C4-2B (cell line): ENCODE data around the gene CSTPP1.

Experiments used
- ZFX ChIP-seq: fragments of 450-650 bp; IDR thresholded peaks from 2 replicates; pipeline ENCODE4 v1.6.1; 2017
- TF ChIP-seq, protein P1 (sequence below): fragments of 450-650 bp; conservative IDR thresholded peaks from 2 replicates; pipeline ENCODE4 v1.5.1; 2017; ENCODE audit warnings: mild to moderate bottlenecking

DNA sequence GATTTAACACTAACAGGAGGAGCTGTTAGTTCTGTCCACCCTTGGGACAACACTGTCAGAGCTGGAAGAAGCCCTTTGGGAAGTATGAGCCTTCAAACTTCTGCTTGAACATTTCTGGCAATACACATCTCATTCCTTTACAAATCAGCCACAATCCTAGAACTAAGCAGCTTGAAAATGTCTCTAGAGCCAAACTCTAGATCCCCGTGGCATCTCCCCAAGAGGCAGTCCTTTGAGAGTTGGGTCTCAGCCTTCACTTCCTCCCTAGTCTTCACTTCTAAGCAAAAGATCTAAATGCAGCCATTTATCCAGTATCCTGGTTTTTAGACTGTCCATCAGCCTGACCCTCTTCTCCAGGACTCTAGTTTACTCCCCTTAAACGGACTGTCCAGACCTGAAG lies 213.2 kb downstream of the CSTPP1 start:
- TF ChIP-seq, protein P1, sequence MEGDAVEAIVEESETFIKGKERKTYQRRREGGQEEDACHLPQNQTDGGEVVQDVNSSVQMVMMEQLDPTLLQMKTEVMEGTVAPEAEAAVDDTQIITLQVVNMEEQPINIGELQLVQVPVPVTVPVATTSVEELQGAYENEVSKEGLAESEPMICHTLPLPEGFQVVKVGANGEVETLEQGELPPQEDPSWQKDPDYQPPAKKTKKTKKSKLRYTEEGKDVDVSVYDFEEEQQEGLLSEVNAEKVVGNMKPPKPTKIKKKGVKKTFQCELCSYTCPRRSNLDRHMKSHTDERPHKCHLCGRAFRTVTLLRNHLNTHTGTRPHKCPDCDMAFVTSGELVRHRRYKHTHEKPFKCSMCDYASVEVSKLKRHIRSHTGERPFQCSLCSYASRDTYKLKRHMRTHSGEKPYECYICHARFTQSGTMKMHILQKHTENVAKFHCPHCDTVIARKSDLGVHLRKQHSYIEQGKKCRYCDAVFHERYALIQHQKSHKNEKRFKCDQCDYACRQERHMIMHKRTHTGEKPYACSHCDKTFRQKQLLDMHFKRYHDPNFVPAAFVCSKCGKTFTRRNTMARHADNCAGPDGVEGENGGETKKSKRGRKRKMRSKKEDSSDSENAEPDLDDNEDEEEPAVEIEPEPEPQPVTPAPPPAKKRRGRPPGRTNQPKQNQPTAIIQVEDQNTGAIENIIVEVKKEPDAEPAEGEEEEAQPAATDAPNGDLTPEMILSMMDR: no peak
- TF ChIP-seq ZFX: no peak
